T-helper 2 cell treated with Interferon-gamma antibody and Interleukin-4, amounts not matched to agents 5 μg/mL and 100 μg/mL, for 36 hours (primary cell): Measurements from ENCODE around the gene RIC8B.
"Not testable (repeated sequence)": the region's sequence is repeated elsewhere in the genome, so short reads cannot be mapped to it uniquely, and the experiment has no call there.

Experiments used
- DNase-seq: peaks from one replicate; pipeline ENCODE4 v3.0.0; 2021; ENCODE audit warnings: low spot score
- H3K27ac Mint-ChIP-seq: one replicate; pipeline ENCODE4 v1.8.0; 2021; ENCODE audit warnings: mild to moderate bottlenecking, mixed read lengths
- H3K27me3 Mint-ChIP-seq: one replicate; pipeline ENCODE4 v1.8.0; 2021; ENCODE audit warnings: low read depth, mixed read lengths
- H3K36me3 Mint-ChIP-seq: one replicate; pipeline ENCODE4 v1.8.0; 2021; ENCODE audit warnings: low read depth, mixed read lengths
- H3K4me1 Mint-ChIP-seq: one replicate; pipeline ENCODE4 v1.8.0; 2021; ENCODE audit warnings: low read depth, mixed read lengths
- H3K4me3 Mint-ChIP-seq: one replicate; pipeline ENCODE4 v1.8.0; 2022; ENCODE audit warnings: mild to moderate bottlenecking, moderate library complexity, mixed read lengths
- H3K9me3 Mint-ChIP-seq: one replicate; pipeline ENCODE4 v1.8.0; 2021; ENCODE audit warnings: mixed read lengths

RIC8B gene

GRCh38 chr12:106918746-106919145 lies 144.3 kb downstream of the RIC8B start:
- Mint-ChIP-seq H3K27me3 (peaks cover 23% of the 10 kb centered on the region), H3K36me3 (no peaks in the 10 kb centered on the region), H3K9me3 (peaks cover under 1% of the 10 kb centered on the region), H3K4me3 (no peak overlapping the region), H3K27ac (no peak overlapping the region), H3K4me1 (peaks cover 18% of the 10 kb centered on the region)
- no peak for DNase-seq

GRCh38 chr12:106919910-106920544 lies 145.5 kb downstream of the RIC8B start:
- Mint-ChIP-seq H3K27me3 (peaks cover 27% of the 10 kb centered on the region), H3K9me3 (peaks cover 6% of the 10 kb centered on the region), H3K4me3 (no peak overlapping the region), H3K36me3 (no peaks in the 10 kb centered on the region), H3K27ac (no peak overlapping the region), H3K4me1 (peaks cover 11% of the 10 kb centered on the region)
- no peak for DNase-seq

GRCh38 chr12:106921976-106922375 lies 147.5 kb downstream of the RIC8B start:
- not testable (repeated sequence) for H3K4me1 Mint-ChIP-seq, DNase-seq, H3K27ac Mint-ChIP-seq, H3K4me3 Mint-ChIP-seq, H3K9me3 Mint-ChIP-seq, H3K36me3 Mint-ChIP-seq
- peaks cover 27% of the 10 kb centered on the region for H3K27me3 Mint-ChIP-seq

- not testable (repeated sequence) for H3K4me1 Mint-ChIP-seq, H3K9me3 Mint-ChIP-seq, H3K36me3 Mint-ChIP-seq, DNase-seq, H3K4me3 Mint-ChIP-seq, H3K27ac Mint-ChIP-seq
- peaks cover 32% of the 10 kb centered on the region for H3K27me3 Mint-ChIP-seq
Observed at GRCh38 chr12:106923594-106923993, 149.1 kb downstream of the RIC8B start.

- no peak for DNase-seq
- Mint-ChIP-seq H3K36me3 (no peaks in the 10 kb centered on the region), H3K4me1 (peaks cover 3% of the 10 kb centered on the region)
Observed at GRCh38 chr12:106924268-106924861, 149.9 kb downstream of the RIC8B start.

GRCh38 chr12:106926657-106927056 lies 152.2 kb downstream of the RIC8B start:
- Mint-ChIP-seq H3K36me3 (no peaks in the 10 kb centered on the region), H3K27me3 (peaks cover 41% of the 10 kb centered on the region)

More at GRCh38 chr12:106924268-106924861, 149.9 kb downstream of the RIC8B start:
- no peak overlapping the region for H3K27ac Mint-ChIP-seq
- peaks cover 6% of the 10 kb centered on the region for H3K9me3 Mint-ChIP-seq
- no peak overlapping the region for H3K4me3 Mint-ChIP-seq
- H3K27me3 Mint-ChIP-seq: peaks cover 39% of the 10 kb centered on the region

GRCh38 chr12:106934277-106934676 lies 159.8 kb downstream of the RIC8B start:
- no peaks in the 10 kb centered on the region for H3K36me3 Mint-ChIP-seq
- DNase-seq: no peak
- H3K9me3 Mint-ChIP-seq: no peaks in the 10 kb centered on the region
- H3K4me1 Mint-ChIP-seq: no peaks in the 10 kb centered on the region
- no peak overlapping the region for H3K27ac Mint-ChIP-seq
- H3K27me3 Mint-ChIP-seq: peaks cover 17% of the 10 kb centered on the region
- H3K4me3 Mint-ChIP-seq: no peak overlapping the region

More at GRCh38 chr12:106926657-106927056, 152.2 kb downstream of the RIC8B start:
- H3K27ac Mint-ChIP-seq: no peak overlapping the region
- no peak overlapping the region for H3K4me3 Mint-ChIP-seq
- peaks cover 6% of the 10 kb centered on the region for H3K9me3 Mint-ChIP-seq
- DNase-seq: no peak
- no peaks in the 10 kb centered on the region for H3K4me1 Mint-ChIP-seq
